Duodenal mucosa (tissue), 2 donors: ENCODE data around the gene PNMA6E.
"Not testable (repeated sequence)": the region's sequence is repeated elsewhere in the genome, so short reads cannot be mapped to it uniquely, and the experiment has no call there.

Experiments used
- H3K27ac ChIP-seq: one replicate; pipeline ENCODE4 v1.7.0; 2013; ENCODE audit warnings: low read depth, low read length
- H3K27me3 ChIP-seq, 2 donors: one replicate each; pipeline ENCODE4 v1.7.0; 2013; ENCODE audit warnings: low read length in 2 of 2, control low read depth in 1 of 2; ENCODE audit not compliant: insufficient read depth in 2 of 2, control insufficient read depth in 1 of 2
- H3K36me3 ChIP-seq, 2 donors: one replicate each; pipeline ENCODE4 v1.7.0; 2013; ENCODE audit warnings: low read length in 2 of 2, control low read depth in 1 of 2; ENCODE audit not compliant: insufficient read depth in 2 of 2, control insufficient read depth in 1 of 2
- H3K4me1 ChIP-seq, 2 donors: one replicate each; pipeline ENCODE4 v1.7.0; 2013; ENCODE audit warnings: low read length in 2 of 2, control low read depth in 1 of 2; ENCODE audit not compliant: insufficient read depth in 2 of 2, control insufficient read depth in 1 of 2
- H3K4me3 ChIP-seq, 2 donors: one replicate each; pipeline ENCODE4 v1.7.0; 2013; ENCODE audit warnings: low read length in 2 of 2, low read depth in 1 of 2
- H3K9ac ChIP-seq, 2 donors: one replicate each; pipeline ENCODE4 v1.7.0; 2013; ENCODE audit warnings: low read length in 2 of 2, low read depth in 1 of 2
- H3K9me3 ChIP-seq, 2 donors: one replicate each; pipeline ENCODE4 v1.7.0; 2013; ENCODE audit warnings: low read length in 2 of 2, control low read depth in 1 of 2; ENCODE audit not compliant: control insufficient read depth in 1 of 2

Gene PNMA6E

GRCh38 chrX:153396320-153397195 lies 4.6 kb downstream of the PNMA6E start:
- H3K9me3 ChIP-seq = no peaks in the 10 kb centered on the region
- no peaks in the 10 kb centered on the region for H3K27me3 ChIP-seq

DNA sequence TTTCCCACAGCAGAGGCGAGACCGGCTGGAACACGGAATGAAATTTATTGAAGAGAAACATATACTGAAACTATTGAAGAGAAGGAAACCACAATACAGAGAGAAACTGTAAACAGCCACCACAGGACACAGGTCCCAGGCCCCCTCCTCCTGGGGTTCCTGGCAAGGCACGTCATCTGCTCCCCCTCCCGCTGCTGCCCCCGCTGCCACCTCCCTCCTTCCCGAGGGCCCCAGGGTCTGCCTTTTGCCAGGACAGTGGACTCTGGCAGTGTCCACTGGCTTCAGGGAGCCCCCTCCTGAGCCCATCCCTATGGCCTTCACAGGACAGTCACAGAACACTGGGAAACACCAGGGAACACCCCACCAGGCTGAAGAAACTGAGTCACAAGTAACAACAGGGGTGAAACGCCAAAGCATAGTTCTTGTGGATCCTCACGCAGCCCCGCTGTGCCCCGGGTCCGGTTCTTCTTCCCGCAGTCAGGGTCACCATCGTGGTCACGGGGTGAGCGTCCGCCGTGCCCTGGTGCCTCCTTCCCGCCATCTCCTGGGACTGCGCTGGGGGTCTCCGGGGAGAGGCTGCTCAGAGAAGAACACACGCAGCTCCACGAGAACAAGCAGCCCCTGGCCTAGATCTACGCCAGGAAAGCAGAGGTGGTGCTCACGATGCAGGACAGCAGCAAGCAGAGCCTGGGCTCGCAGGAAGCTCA lies 5.4 kb downstream of the PNMA6E start:
- no peaks in the 10 kb centered on the region for H3K9me3 ChIP-seq
- no peaks in the 10 kb centered on the region for H3K4me1 ChIP-seq
- H3K36me3 ChIP-seq = no peaks in the 10 kb centered on the region
- no peak overlapping the region for H3K9ac ChIP-seq
- no peak overlapping the region for H3K4me3 ChIP-seq
- H3K27ac ChIP-seq = no peak overlapping the region
- no peaks in the 10 kb centered on the region for H3K27me3 ChIP-seq

More at GRCh38 chrX:153396320-153397195, 4.6 kb downstream of the PNMA6E start:
- Histone ChIP-seq H3K4me1 (no peaks in the 10 kb centered on the region), H3K4me3 (no peak overlapping the region), H3K27ac (no peak overlapping the region), H3K36me3 (no peaks in the 10 kb centered on the region), H3K9ac (no peak overlapping the region)

- H3K36me3 ChIP-seq = no peaks in the 10 kb centered on the region
- H3K9me3 ChIP-seq = no peaks in the 10 kb centered on the region
- no peaks in the 10 kb centered on the region for H3K27me3 ChIP-seq
- H3K4me1 ChIP-seq = no peaks in the 10 kb centered on the region
- H3K4me3 ChIP-seq = no peak overlapping the region
- H3K9ac ChIP-seq = no peak overlapping the region
- no peak overlapping the region for H3K27ac ChIP-seq
These were observed 6.5 kb downstream of the PNMA6E start for GRCh38 chrX:153394612-153395011.

GRCh38 chrX:153392642-153393321 lies 8.4 kb downstream of the PNMA6E start:
- Histone ChIP-seq H3K4me3 (no peak overlapping the region), H3K27ac (no peak overlapping the region), H3K4me1 (no peaks in the 10 kb centered on the region), H3K36me3 (no peaks in the 10 kb centered on the region), H3K27me3 (no peaks in the 10 kb centered on the region), H3K9ac (no peak overlapping the region), H3K9me3 (no peaks in the 10 kb centered on the region)

GRCh38 chrX:153389460-153389768 lies 11.7 kb downstream of the PNMA6E start:
- not testable (repeated sequence) for H3K9me3 ChIP-seq, H3K4me1 ChIP-seq

GRCh38 chrX:153388722-153389459 lies 12.3 kb downstream of the PNMA6E start:
- H3K4me3 ChIP-seq = no peak overlapping the region
- no peaks in the 10 kb centered on the region for H3K27me3 ChIP-seq
- H3K9me3 ChIP-seq = no peaks in the 10 kb centered on the region
- no peaks in the 10 kb centered on the region for H3K4me1 ChIP-seq
- H3K9ac ChIP-seq = no peak overlapping the region
- H3K27ac ChIP-seq = no peak overlapping the region
- no peaks in the 10 kb centered on the region for H3K36me3 ChIP-seq

More at GRCh38 chrX:153389460-153389768, 11.7 kb downstream of the PNMA6E start:
- H3K9ac ChIP-seq, H3K36me3 ChIP-seq, H3K4me3 ChIP-seq, H3K27ac ChIP-seq, H3K27me3 ChIP-seq: not testable (repeated sequence)

- H3K36me3 ChIP-seq = no peaks in the 10 kb centered on the region
- H3K4me1 ChIP-seq = no peaks in the 10 kb centered on the region
- H3K27me3 ChIP-seq = no peaks in the 10 kb centered on the region
These were observed 13.0 kb downstream of the PNMA6E start for GRCh38 chrX:153387987-153388721.

DNA sequence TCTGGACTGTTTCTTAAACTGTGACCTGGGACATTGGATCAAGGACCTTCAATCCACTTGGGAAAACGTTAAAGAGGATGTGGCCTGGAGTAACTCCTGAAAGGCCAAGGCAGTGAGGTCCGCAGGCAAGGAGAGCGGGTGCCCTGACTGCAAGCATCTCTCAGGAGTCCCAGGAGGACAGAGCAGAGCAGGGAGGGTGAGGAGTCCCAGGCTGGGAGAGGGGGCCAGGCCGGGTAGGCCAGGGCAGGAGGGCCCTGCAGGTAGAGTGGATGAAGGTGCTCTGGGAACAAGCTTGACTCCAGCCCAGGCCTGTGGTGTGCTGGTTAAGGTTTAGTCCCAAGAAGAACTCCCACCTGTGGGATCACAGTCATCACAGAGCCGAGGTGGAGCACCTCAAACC lies 13.8 kb downstream of the PNMA6E start:
- Histone ChIP-seq H3K36me3 (no peaks in the 10 kb centered on the region), H3K9ac (no peak overlapping the region), H3K9me3 (no peaks in the 10 kb centered on the region), H3K27ac (no peak overlapping the region), H3K27me3 (no peaks in the 10 kb centered on the region), H3K4me1 (no peaks in the 10 kb centered on the region), H3K4me3 (no peak overlapping the region)

More at GRCh38 chrX:153387987-153388721, 13.0 kb downstream of the PNMA6E start:
- no peaks in the 10 kb centered on the region for H3K9me3 ChIP-seq
- H3K4me3 ChIP-seq = no peak overlapping the region
- H3K9ac ChIP-seq = no peak overlapping the region
- H3K27ac ChIP-seq = no peak overlapping the region

- Histone ChIP-seq H3K9ac (no peak overlapping the region), H3K4me1 (peaks cover 0 to 3% of the 10 kb centered on the region in 2 donors), H3K4me3 (no peak overlapping the region), H3K9me3 (no peaks in the 10 kb centered on the region), H3K36me3 (no peaks in the 10 kb centered on the region), H3K27ac (no peak overlapping the region), H3K27me3 (no peaks in the 10 kb centered on the region)
These were observed 15.1 kb downstream of the PNMA6E start for GRCh38 chrX:153386097-153386496.
